AG09319 (cell line): ENCODE data around the gene INPP5F.

Experiments used
- DNase-seq: peaks from one replicate; pipeline ENCODE4 v3.0.0-alpha.2; 2010; ENCODE audit warnings: low read depth; ENCODE audit errors: extremely low read depth
- CTCF ChIP-seq: IDR thresholded peaks from 2 replicates; pipeline ENCODE4 v1.5.1; 2011; ENCODE audit warnings: low read depth, mild to moderate bottlenecking, inconsistent platforms, low read length, moderate library complexity

The INPP5F gene

DNA sequence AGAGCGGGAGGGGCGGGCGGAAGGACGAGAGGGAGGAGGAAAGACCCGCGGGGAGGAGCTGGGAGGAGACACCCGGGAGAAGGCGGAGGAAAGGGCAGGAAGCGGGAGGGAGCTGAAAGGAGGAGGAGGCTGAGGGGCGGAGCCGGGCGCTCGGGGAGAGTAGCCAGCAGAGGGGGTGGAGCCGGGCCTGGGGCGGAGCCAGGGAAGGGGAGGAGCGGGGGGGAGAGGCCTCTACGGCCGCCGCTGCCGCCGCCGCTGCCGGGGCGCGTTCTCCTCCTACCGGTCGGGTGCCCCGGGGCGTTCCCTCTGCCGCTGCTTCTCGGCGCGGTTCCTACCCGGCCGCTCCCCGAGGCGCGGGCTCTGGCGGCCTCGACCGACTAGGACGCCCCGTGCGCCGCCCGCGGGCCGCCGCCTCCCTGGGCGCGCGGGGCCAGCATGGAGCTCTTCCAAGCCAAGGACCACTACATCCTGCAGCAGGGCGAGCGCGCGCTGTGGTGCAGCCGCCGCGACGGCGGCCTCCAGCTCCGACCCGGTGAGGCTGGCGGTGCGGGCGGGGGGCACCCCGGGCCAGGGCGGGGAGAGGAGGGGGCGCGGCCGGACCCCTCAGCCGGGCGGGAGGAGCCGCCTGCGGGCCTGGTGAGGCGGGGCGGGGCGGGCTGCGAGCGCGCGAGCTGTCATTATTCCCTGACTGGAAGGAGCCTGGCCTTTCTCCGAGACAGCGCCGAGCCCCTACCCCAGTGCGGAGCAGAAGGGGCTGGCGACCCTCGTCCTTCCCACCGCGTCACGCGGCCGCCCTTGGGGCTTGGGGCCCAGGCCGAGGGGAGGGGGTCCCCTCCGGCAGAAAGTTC lies at the start of gene INPP5F:
Gene INPP5F, plus strand, starts transcription at position 223 of the 848 bp plus-strand sequence. Its CDS starts 213 bp downstream, at position 436.
- DNase-seq: peak; percentile 96
- TF ChIP-seq CTCF: peak; percentile 15

DNA sequence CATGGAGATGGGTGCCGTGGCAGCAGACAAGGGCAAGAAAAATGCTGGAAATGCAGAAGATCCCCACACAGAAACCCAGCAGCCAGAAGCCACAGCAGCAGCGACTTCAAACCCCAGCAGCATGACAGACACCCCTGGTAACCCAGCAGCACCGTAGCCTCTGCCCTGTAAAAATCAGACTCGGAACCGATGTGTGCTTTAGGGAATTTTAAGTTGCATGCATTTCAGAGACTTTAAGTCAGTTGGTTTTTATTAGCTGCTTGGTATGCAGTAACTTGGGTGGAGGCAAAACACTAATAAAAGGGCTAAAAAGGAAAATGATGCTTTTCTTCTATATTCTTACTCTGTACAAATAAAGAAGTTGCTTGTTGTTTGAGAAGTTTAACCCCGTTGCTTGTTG lies 48.7 kb upstream of the INPP5F start:
- no peak for DNase-seq
- no peak for TF ChIP-seq CTCF

GRCh38 chr10:119677904-119678755 lies 47.7 kb upstream of the INPP5F start:
- no peak for TF ChIP-seq CTCF
- DNase-seq: no peak

DNA sequence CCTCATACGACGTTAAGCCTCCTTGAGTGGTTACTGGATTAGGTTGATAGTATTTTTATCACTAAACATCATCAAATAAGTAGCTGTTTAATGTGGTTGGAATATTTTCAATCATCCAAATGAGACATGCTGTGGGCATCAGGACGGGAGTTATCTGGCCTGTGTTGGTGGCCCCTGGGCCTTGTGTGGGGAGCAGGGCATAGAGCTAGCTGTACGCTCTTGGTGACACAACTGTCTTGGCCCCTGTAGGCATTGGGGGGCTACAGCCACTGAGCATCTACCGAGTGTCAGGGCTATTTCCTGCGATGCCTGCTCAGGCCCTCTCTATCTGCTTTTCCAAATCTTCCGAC lies 46.4 kb upstream of the INPP5F start:
- no peak for TF ChIP-seq CTCF
- DNase-seq: no peak

GRCh38 chr10:119680050-119680449 lies 45.8 kb upstream of the INPP5F start:
- no peak for DNase-seq
- no peak for TF ChIP-seq CTCF

GRCh38 chr10:119680650-119681081 lies 45.2 kb upstream of the INPP5F start:
- no peak for TF ChIP-seq CTCF
- DNase-seq: no peak
